SK-N-SH (cell line): Measurements from ENCODE around the gene NPS. TPM values are rescaled to one million over a fixed set of nuclear protein-coding genes. Genes with fewer than 3 reads are reported as not detected.

Experiments used
- CTCF ChIA-PET: fragments of 300-600, 350-600 bp; formaldehyde crosslinking; extraction: SDS; loops from one replicate; lab custom pipeline; 2021; lab: Yijun Ruan, JAX
- POLR2A ChIA-PET: fragments of 350-600 bp; sonication (Branson Sonifier 250); formaldehyde crosslinking; extraction: SDS; loops from one replicate; lab custom pipeline; 2020; ENCODE audit warnings: antibody characterized with exemption, inconsistent platforms; lab: Yijun Ruan, JAX
- DNase-seq: peaks from one replicate; pipeline ENCODE4 v3.0.0; 2012
- H2AFZ ChIP-seq: fragments of 200-600 bp; sonication (generic); 2 replicates; pipeline ENCODE4 v1.8.1; 2016; ENCODE audit warnings: antibody characterized with exemption, mild to moderate bottlenecking, low read depth
- H3F3A ChIP-seq: fragments of 200-600 bp; sonication (generic); replicated peaks from 2 replicates; pipeline ENCODE3; 2016; ENCODE audit warnings: antibody characterized with exemption, mild to moderate bottlenecking; ENCODE audit not compliant: insufficient read depth
- H3K27ac ChIP-seq, 2 experiments: fragments of 200-500 bp in 1 of 2; fragments of 200-600 bp in 1 of 2; sonication (Bioruptor generic) in 1 of 2; sonication (generic), shearing (Covaris generic) in 1 of 2; 2 replicates each; pipeline versions ENCODE4 v1.5.1 to v1.6.1; 2014 to 2016; ENCODE audit warnings: low read depth in 2 of 2, inconsistent platforms in 1 of 2, low read length in 1 of 2, mild to moderate bottlenecking in 1 of 2, mixed read lengths in 1 of 2
- H3K27me3 ChIP-seq: fragments of 200-600 bp; sonication (generic), shearing (Covaris generic); 2 replicates; pipeline ENCODE4 v1.6.1; 2016; ENCODE audit warnings: mixed run types; ENCODE audit not compliant: insufficient read depth
- H3K36me3 ChIP-seq, 2 experiments: fragments of 200-500 bp in 1 of 2; fragments of 200-600 bp in 1 of 2; sonication (Bioruptor generic) in 1 of 2; sonication (generic) in 1 of 2; replicated peaks in 1 of 2; 2 replicates each; pipeline versions ENCODE3 to v1.5.1; 2014 to 2016; ENCODE audit warnings: low read length in 1 of 2, mild to moderate bottlenecking in 1 of 2; ENCODE audit not compliant: insufficient read depth in 2 of 2, control insufficient read depth in 1 of 2
- H3K4me1 ChIP-seq, 2 experiments: fragments of 200-500 bp in 1 of 2; fragments of 200-600 bp in 1 of 2; sonication (Bioruptor generic) in 1 of 2; sonication (generic), shearing (Covaris generic) in 1 of 2; 2 replicates each; pipeline versions ENCODE4 v1.5.1 to v1.6.1; 2014 to 2016; ENCODE audit warnings: low read depth in 1 of 2, low read length in 1 of 2, mixed run types in 1 of 2; ENCODE audit not compliant: insufficient read depth in 2 of 2, control insufficient read depth in 1 of 2
- H3K4me2 ChIP-seq: fragments of 200-600 bp; sonication (generic), shearing (Covaris generic); 2 replicates; pipeline ENCODE4 v1.6.1; 2017; ENCODE audit warnings: mixed run types
- H3K4me3 ChIP-seq, 2 experiments: fragments of 200-500 bp in 1 of 2; fragments of 200-600 bp in 1 of 2; sonication (Bioruptor generic) in 1 of 2; sonication (generic), shearing (Covaris generic) in 1 of 2; 2 replicates each; pipeline versions ENCODE4 v1.5.1 to v1.8.1; 2014 to 2016; ENCODE audit warnings: low read depth in 2 of 2, inconsistent platforms in 1 of 2, low read length in 1 of 2, mild to moderate bottlenecking in 1 of 2, mixed read lengths in 1 of 2, moderate library complexity in 1 of 2
- H3K79me2 ChIP-seq: fragments of 200-600 bp; sonication (generic); 2 replicates; pipeline ENCODE4 v1.8.1; 2017; ENCODE audit warnings: mild to moderate bottlenecking; ENCODE audit not compliant: insufficient read depth
- H3K9ac ChIP-seq: fragments of 200-600 bp; sonication (generic); 2 replicates; pipeline ENCODE4 v1.6.1; 2017; ENCODE audit warnings: mixed run types
- H3K9me2 ChIP-seq: fragments of 200-600 bp; sonication (generic); 2 replicates; pipeline ENCODE4 v1.6.1; 2017; ENCODE audit warnings: mixed run types
- H3K9me3 ChIP-seq: fragments of 200-600 bp; sonication (generic); 2 replicates; pipeline ENCODE4 v1.6.1; 2017; ENCODE audit warnings: mixed run types, mild to moderate bottlenecking, moderate library complexity
- H4K20me1 ChIP-seq: fragments of 200-600 bp; sonication (generic); 2 replicates; pipeline ENCODE4 v1.6.1; 2017; ENCODE audit warnings: mild to moderate bottlenecking, mixed run types; ENCODE audit not compliant: insufficient read depth
- CHD2 ChIP-seq: fragments of 150-350 bp; IDR thresholded peaks from 2 replicates; pipeline ENCODE4 v1.6.1; 2018; ENCODE audit warnings: low read length; ENCODE audit not compliant: partially characterized antibody
- EP300 ChIP-seq, 2 experiments: IDR thresholded peaks; 2 replicates each; pipeline versions ENCODE4 v1.4.0 to v1.6.1; 2012; ENCODE audit warnings: borderline replicate concordance in 1 of 2, low read depth in 1 of 2, low read length in 1 of 2
- EZH2phosphoT487 ChIP-seq: fragments of 200-600 bp; sonication (generic); IDR thresholded peaks from 2 replicates; pipeline ENCODE4 v1.6.1; 2017; ENCODE audit warnings: low read depth, mixed run types, mild to moderate bottlenecking, antibody characterized with exemption, moderate library complexity, borderline replicate concordance
- FOSL2 ChIP-seq: IDR thresholded peaks from 2 replicates; pipeline ENCODE4 v1.4.0; 2012; ENCODE audit warnings: low read depth, mild to moderate bottlenecking, moderate library complexity, borderline replicate concordance
- GABPA ChIP-seq: IDR thresholded peaks from 2 replicates; pipeline ENCODE4 v1.4.0; 2012; ENCODE audit warnings: low read depth, mild to moderate bottlenecking
- IRF3 ChIP-seq: fragments of 150-350 bp; IDR thresholded peaks from 2 replicates; pipeline ENCODE4 v1.6.1; 2016; ENCODE audit warnings: mild to moderate bottlenecking, low read depth, low read length
- JUND ChIP-seq: IDR thresholded peaks from 2 replicates; pipeline ENCODE4 v1.4.0; 2012
- MEF2A ChIP-seq: IDR thresholded peaks from 2 replicates; pipeline ENCODE4 v1.4.0; 2012; ENCODE audit warnings: low read depth, borderline replicate concordance
- MXI1 ChIP-seq: IDR thresholded peaks from 2 replicates; pipeline ENCODE4 v1.6.1; 2012; ENCODE audit warnings: mild to moderate bottlenecking, low read depth, low read length, improper control_type of control experiment
- NFIC ChIP-seq: IDR thresholded peaks from 2 replicates; pipeline ENCODE4 v1.4.0; 2012; ENCODE audit warnings: borderline replicate concordance
- POLR2AphosphoS5 ChIP-seq: IDR thresholded peaks from 2 replicates; pipeline ENCODE4 v1.6.1; 2012; ENCODE audit warnings: low read depth, low read length
- RAD21 ChIP-seq: IDR thresholded peaks from 2 replicates; pipeline ENCODE4 v1.6.1; 2012; ENCODE audit warnings: mild to moderate bottlenecking, low read length
- RCOR1 ChIP-seq: fragments of 150-350 bp; IDR thresholded peaks from 2 replicates; pipeline ENCODE4 v1.6.1; 2017; ENCODE audit warnings: antibody characterized with exemption, low read length
- SMC3 ChIP-seq: IDR thresholded peaks from 2 replicates; pipeline ENCODE4 v1.6.1; 2012; ENCODE audit warnings: low read depth, low read length, improper control_type of control experiment
- TEAD4 ChIP-seq: IDR thresholded peaks from 2 replicates; pipeline ENCODE4 v1.4.0; 2012; ENCODE audit warnings: mild to moderate bottlenecking, borderline replicate concordance; ENCODE audit not compliant: insufficient read depth
- YY1 ChIP-seq: IDR thresholded peaks from 2 replicates; pipeline ENCODE4 v1.4.0; 2012; ENCODE audit warnings: low read depth, mild to moderate bottlenecking
- WGBS: methylation state at CpG from one replicate; pipeline ENCODE4 v1.1.6; 2017; ENCODE audit warnings: low lambda C conversion rate; 5-methylcytosine and 5-hydroxymethylcytosine counted together
- polyA plus RNA-seq, 3 experiments: library from polyadenylated mRNA; depleted of rRNA; stranded (reverse); fragments of >200 nt; gene quantifications; 2 replicates each; pipeline ENCODE4 v1.2.3, GENCODE V29; 2012
- TF ChIP-seq, protein P1 (sequence below): IDR thresholded peaks from 2 replicates; pipeline ENCODE4 v1.4.0; 2012; ENCODE audit warnings: low read depth
- TF ChIP-seq, protein P2 (sequence below): fragments of 150-350 bp; IDR thresholded peaks from 2 replicates; pipeline ENCODE4 v1.6.1; 2017; ENCODE audit warnings: antibody characterized with exemption, low read length, low read depth, borderline replicate concordance

NPS gene
- polyA plus RNA-seq, 1 of the 3 experiments (the other 2 are of a cell fraction): not detected

DNA sequence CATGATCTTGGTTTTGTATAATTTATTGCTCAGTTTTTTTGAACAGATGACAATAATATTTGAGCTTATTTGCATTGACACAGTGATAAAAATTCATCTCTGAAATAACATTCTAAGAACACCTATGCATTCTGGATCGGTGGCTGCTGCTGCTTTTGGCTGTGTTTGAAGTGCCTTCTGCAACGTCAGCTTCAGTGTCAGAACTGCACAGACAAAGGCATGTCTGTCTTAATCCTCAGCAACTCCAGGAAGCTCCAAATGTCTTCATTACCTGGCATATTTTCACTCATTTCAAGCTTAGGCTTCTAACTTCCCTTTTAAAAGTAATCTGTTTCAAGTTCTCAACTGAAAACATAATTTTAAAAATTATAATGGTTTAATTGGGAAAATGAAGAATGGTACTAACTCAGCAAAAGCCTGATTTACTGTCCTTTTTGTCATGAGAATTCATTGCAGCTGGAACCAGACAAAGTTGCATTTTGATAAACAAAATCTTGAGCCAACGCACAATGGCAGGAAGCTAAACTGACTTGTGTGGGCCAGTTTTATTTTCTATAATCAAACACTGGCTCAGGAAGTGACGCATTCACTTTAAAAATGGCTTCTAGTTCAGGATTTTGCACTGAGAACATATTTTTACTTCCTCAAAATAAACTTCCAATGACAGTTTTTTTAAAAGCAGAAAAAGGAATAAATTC lies 38.7 kb downstream of the NPS start:
- Histone ChIP-seq H3K4me2 (no peak overlapping the region), H3K36me3 (no peaks in the 10 kb centered on the region), H2AFZ (no peak overlapping the region), H3K79me2 (no peaks in the 10 kb centered on the region), H3K9ac (no peak overlapping the region), H3K4me3 (no peak overlapping the region), H3K9me3 (no peaks in the 10 kb centered on the region), H3K27me3 (no peaks in the 10 kb centered on the region), H3F3A (no peaks in the 10 kb centered on the region), H3K4me1 (no peaks in the 10 kb centered on the region), H4K20me1 (no peaks in the 10 kb centered on the region), H3K9me2 (no peaks in the 10 kb centered on the region), H3K27ac (no peak overlapping the region)
- no peak for DNase-seq
- POLR2A ChIA-PET: no interaction called here
- CTCF ChIA-PET: interaction anchor here (0.6 kb wide), 1 partner anchor 24 kb away, joined by 3 read pairs; no protein-coding TSS in a partner anchor
- 13% methylated on average over 4 of the region's 4 CpGs for WGBS
- TF ChIP-seq MXI1: no peak
- TF ChIP-seq EZH2phosphoT487: no peak

DNA sequence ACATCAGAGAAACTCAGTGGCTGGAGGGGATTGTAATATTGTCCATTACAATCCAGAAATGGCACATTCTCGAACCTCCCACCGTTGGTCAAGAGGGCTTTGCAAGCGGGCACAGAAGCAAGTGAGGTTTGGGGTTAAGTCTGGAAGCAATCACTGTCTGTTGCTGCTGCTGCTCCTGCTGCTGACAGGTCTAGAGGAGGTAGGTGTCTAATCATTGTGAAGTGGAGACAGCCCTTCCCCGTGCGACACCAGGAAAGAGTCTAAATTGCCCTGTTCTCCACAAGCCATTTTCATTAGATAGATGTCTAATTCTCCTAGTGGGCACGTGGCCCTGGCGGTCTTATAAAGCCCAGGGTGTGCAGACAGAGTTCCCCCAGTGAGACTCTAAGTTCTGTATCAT lies 43.5 kb downstream of the NPS start:
- no peaks in the 10 kb centered on the region for H4K20me1 ChIP-seq
- no peaks in the 10 kb centered on the region for H3K9me2 ChIP-seq
- H3K9me3 ChIP-seq: no peaks in the 10 kb centered on the region
- H3K27ac ChIP-seq: no peak overlapping the region
- no peaks in the 10 kb centered on the region for H3K4me1 ChIP-seq
- H3F3A ChIP-seq: no peaks in the 10 kb centered on the region
- TF ChIP-seq YY1 (no peak), EP300 (IDR thresholded peaks at IDR 0.05; ENCODE audit: borderline replicate concordance in 1 of 2, low read depth in 1 of 2, low read length in 1 of 2) (no peak), POLR2AphosphoS5 (no peak), NFIC (no peak), TEAD4 (no peak), RCOR1 (no peak), EZH2phosphoT487 (no peak), MEF2A (no peak), CHD2 (no peak), JUND (no peak), IRF3 (no peak), FOSL2 (no peak), MXI1 (no peak), SMC3 (no peak), GABPA (no peak), RAD21 (no peak)
- TF ChIP-seq, protein P1, sequence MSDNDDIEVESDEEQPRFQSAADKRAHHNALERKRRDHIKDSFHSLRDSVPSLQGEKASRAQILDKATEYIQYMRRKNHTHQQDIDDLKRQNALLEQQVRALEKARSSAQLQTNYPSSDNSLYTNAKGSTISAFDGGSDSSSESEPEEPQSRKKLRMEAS: no peak
- TF ChIP-seq, protein P2, sequence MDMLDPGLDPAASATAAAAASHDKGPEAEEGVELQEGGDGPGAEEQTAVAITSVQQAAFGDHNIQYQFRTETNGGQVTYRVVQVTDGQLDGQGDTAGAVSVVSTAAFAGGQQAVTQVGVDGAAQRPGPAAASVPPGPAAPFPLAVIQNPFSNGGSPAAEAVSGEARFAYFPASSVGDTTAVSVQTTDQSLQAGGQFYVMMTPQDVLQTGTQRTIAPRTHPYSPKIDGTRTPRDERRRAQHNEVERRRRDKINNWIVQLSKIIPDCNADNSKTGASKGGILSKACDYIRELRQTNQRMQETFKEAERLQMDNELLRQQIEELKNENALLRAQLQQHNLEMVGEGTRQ: no peak
- H3K4me2 ChIP-seq: no peak overlapping the region
- no peak overlapping the region for H2AFZ ChIP-seq
- no peaks in the 10 kb centered on the region for H3K79me2 ChIP-seq
- H3K27me3 ChIP-seq: no peaks in the 10 kb centered on the region
- CTCF ChIA-PET: no interaction called here
- POLR2A ChIA-PET: no interaction called here
- 3% methylated on average over 7 of the region's 7 CpGs for WGBS
- DNase-seq: no peak
- no peak overlapping the region for H3K4me3 ChIP-seq
- H3K36me3 ChIP-seq: no peaks in the 10 kb centered on the region
- H3K9ac ChIP-seq: no peak overlapping the region
